DLD1 (cell line): ENCODE results near the gene SAT1.

Source experiments
- in situ Hi-C: cut with HindIII; loops from 2 replicates; pipeline ENCODE4 v1.10.0; 2017; ENCODE audit warnings: low sequenced_read_pairs

The SAT1 gene

DNA sequence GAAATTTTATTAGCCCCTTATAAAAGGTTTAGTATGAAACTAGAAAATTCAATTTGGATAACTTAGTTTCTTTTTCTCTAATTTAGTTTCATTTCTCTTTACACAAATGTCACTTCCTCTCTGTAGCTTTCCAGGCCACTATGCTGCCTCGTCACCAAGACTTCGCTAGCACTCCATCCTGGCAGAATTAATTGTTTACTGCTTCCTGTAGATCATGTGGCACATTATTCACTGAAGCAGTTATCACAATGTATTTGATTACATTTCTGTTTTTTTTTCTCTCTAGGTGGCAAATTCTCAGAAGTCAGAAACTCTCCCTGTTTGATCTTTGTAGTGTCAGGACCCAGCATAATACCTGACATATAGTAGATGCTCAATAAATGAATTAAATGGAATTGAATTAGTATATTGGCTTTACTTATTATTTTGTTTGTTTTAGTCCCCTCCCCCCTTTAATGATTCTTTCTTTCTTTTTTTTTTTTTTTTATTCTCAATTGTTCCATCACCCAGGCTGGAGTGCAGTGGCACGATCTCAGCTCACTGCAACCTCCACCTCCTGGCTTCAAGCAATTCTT is 9.3 kb upstream of the SAT1 start:
- in situ Hi-C loops = no loop called here

- in situ Hi-C loops = no loop called here
Measured at GRCh38 chrX:23776363-23776762, 6.6 kb upstream of the SAT1 start.

DNA sequence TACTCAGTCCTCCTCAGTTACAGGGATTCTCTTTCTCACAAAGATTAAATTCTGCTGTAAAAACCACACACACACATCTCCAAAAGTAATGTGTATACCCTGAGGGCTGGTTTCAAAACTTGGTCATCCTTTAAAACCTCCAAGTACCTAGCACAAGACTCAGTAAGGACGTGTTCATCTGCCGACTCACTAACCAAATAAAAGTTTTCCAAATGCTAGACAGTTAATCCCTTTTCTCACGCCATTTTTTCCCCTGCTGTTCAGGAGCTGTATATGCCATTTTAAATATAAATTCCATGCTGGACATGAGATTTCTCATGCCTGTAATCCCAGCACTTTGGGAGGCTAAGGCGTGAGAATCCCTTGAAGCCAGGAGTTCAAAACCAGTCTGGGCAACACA is 3.9 kb upstream of the SAT1 start:
- in situ Hi-C loops = no loop called here

- in situ Hi-C loops = no loop called here
Measured at GRCh38 chrX:23782455-23782854, 518 bp upstream of the SAT1 start.

DNA sequence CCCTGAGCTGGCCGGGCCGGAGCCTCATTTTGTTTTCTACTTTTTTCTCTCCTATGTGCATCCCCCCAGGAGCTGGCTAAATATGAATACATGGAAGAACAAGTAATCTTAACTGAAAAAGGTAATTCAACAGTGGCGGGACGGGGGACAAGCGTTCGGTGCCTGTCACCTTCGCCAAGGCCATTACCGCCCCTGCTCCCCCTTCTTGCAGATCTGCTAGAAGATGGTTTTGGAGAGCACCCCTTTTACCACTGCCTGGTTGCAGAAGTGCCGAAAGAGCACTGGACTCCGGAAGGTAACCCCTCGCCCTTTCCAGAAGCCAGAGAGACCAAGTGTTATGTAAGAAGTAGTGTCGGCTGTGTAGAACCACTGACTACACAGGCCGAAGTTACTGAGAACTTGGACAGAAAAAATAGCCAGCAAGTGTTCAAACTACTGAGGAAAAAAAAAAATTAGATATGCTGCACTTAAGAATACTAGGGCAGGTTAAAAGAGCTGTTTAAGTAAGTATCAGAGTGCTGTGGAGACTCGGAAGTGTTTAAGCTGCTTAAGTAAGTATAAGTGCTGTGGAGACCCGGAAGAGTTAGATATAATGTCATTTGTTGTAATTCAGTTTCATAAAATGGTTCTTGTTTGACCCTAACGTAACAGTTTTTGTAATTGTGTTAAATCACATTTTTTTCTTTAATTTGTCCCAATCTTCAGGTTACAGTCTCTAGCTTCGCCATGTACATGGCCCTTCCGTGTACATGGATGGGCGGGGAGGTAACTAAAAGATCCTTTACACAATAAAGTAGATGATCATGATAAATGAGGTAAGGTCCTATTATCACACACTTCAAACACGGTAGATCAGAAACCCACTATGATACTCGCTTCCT is 856 bp downstream of the SAT1 start:
- in situ Hi-C loops = no loop called here

DNA sequence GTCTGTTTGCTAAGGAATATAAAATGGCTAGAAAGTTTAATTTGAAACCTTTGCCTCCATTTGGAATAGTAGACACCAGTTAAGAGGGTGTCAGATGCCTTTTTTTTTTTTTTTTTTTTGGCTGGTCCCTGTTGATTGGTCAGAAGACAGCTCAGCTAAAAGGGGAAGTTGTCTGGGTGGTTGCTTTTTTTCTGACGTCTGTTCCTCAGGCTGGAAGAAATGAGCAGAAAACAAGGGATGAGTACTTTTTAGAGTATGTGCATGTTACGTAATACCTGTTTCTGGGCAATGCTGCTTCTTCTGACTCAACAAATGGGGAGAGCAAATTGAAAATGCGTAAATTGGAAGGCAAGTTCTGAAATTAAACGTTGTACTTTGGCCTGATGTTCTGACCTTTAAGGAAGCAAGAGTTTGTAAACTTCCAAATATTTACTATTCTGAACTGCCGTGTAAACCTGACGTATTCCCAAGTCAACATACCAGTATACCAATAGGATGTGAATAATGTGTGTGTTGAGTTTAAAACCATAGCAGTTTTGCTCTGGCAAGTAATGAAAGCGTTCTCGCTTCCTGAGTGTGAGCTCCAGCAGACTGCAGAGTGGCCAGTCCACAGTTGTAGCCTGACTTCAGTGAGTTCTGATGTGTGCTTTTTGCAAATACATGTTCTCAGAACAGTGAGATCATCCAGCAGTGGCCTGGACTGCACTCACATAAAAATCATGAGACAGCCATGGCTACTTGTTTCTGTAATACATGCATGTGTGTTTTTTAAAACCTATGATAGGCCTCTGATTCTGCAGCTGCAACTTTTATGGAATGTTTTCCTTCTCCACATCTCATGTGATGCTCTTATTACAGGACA is 1.7 kb downstream of the SAT1 start:
- in situ Hi-C loops = no loop called here

GRCh38 chrX:23785580-23785979 is 2.6 kb downstream of the SAT1 start:
- in situ Hi-C loops = no loop called here

- in situ Hi-C loops = no loop called here
Measured at GRCh38 chrX:23786268-23786815, 3.4 kb downstream of the SAT1 start.

DNA sequence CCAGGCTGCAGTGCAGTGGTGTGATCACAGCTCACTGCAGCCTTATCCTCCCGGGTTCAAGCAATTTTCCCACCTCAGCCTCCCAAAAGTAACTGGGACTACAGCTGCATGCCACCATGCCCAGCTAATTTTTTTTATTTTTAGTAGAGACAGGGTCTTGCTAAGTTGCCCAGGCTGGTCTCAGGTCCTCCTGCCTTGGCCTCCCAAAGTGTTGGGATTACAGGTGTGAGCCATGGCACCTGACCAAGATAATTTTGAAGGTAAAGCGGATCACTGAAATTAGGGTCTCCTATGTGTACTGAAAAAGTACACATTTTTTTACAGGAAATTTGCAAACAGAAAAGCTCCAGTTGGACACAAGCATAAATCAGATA is 4.8 kb downstream of the SAT1 start:
- in situ Hi-C loops = no loop called here

GRCh38 chrX:23788521-23788920 is 5.5 kb downstream of the SAT1 start:
- in situ Hi-C loops = no loop called here

DNA sequence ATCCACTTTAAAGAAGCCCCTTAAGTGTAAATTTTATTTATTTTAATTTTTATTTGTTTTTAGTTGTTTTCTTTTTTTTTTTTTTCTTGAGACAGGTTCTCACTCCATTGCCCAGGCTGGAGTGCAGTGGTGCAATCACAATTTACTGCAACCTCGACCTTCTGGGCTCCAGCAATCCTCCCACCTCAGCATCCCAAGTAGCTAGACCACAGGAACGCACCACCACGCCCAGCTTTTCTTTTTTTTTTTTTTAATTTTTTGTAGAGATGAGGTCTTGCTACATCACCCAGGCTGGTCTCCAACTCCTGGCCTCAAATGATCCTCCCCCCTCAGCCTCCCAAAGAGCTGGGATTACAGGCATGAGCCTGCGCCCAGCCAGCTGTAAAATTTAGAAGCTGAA is 6.0 kb downstream of the SAT1 start:
- in situ Hi-C loops = no loop called here

- in situ Hi-C loops = no loop called here
Measured at GRCh38 chrX:23789386-23790154, 6.6 kb downstream of the SAT1 start.

DNA sequence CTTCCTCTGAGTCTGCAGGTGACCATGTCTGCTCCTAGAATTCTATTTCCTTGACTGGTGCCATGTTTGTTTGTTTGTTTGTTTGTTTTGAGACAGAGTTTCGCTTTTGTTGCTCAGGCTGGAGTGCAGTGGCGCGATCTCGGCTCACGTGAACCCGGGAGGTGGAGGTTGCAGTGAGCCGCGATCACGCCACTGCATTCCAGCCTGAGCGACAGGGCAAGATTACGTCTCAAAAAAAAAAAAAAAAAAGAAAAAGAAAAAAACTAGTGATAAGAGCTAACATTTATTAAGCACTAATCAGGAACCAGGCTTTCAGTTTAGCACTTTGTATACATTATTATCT is 7.2 kb downstream of the SAT1 start:
- in situ Hi-C loops = no loop called here

DNA sequence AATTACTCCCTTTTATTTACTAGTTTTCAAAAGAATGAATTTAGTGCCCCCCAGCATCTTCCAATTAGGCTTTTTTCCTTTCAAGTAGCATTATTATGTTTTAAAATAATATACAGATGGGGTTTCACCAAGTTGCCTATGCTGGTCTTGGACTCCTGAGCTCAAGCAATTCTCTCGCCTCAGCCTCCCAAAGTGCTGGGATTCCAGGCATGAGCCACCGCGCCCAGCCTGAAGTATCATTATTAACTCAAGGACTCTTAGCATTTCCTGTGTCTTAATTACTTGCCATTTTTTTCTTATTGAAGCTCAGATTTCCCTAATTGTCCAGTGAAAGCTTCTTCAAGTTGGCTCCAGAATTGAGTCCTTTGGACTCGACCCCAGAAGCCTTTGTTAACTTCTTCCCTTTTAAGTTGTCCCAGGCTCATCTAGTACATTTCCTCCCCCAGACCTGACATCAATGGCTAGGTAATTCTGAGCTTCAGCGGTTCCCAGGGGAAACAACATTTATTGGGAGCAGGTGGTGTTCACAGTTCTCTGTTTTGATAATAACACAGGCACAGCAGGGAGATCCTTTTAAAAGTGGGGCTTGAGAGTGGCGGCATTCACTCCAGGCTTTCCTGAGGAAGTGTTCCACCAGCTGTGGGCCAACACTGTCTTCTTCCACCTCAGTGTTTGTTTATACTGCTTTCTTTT is 10.0 kb downstream of the SAT1 start:
- in situ Hi-C loops = no loop called here

- in situ Hi-C loops = no loop called here
Measured at GRCh38 chrX:23795221-23795620, 12.2 kb downstream of the SAT1 start.

DNA sequence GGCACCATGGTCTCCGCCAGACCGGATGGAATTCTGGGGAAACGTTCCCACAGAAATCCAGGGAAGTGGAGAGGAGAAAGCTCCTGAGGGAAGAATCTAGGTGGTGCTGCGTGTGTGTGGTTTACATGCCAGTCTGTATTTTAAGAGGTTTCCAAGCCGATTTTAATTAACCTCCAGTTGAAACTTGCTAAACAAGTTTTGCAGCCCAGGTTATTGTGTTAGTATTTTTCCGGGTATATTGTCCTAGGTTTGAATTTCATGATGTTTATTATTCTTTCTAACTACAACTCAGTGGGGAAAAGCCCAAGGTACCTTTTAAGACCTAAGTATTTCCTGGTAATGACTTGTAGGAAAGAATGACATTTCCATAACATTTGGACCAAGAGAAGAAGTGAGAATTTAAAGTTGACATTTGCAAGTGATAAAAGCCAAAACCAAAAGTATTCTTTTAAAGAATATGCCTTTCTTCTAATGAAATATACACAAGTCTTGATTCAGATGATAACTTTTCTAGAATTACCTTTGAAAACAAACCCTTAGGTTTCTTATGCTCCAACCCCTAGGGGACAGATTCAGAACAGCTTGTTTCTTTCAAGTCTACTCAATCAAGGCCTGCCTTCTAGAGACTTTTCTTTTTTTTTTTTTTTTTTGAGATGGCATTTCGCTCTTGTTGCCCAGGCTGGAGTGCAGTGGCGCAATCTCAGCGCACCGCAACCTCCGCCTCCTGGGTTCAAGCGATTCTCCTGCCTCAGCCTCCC is 14.6 kb downstream of the SAT1 start:
- in situ Hi-C loops = no loop called here

DNA sequence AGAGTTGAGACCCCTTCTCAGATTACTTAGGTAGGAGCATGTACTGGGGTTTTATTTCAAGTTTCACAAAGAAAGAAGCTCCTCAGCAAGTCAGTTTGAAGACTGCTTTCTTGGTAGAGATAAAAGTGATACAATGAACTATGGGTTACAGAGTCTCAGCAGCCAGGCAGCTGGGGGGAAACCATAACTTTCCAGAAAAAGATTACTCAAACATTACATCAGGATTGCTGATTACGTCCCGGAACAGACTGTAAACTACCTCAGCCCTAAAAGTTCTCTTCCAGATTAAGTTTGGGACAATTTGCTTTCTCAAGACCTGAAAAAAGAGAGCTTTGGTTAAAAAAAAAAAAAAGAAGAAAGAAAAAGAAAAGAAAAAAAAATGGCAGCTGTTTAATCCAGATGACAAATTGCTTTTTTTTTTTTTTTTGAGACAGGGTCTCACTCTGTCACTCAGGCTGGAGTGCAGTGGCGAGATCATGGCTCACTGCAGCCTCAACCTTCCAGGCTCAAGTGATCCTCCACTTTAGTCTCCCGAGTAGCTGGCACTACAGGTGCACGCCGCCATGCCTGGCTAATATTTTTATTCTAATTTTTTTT is 16.6 kb downstream of the SAT1 start:
- in situ Hi-C loops = no loop called here

DNA sequence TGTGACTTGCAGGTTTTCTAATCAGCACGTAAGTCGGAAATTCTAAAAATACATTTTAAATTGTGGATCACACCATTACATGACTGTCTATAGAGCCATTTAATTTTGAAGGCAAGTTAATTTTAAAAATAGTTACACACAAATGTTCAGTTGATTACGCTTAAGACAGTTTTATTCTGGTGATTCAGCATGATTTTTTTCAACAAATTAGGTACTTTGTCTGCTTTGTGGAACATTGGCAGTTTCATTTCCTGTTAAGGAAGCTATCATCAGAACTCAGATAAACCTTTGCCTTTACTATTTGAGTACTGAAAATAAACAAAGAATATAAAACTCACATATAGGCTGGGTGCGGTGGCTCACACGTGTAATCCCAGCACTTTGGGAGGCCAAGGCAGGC is 19.5 kb downstream of the SAT1 start:
- in situ Hi-C loops = no loop called here

- in situ Hi-C loops = no loop called here
Measured at GRCh38 chrX:23803931-23804381, 21.0 kb downstream of the SAT1 start.
